Activated CD4-positive, alpha-beta T cell treated with anti-CD3 and anti-CD28 coated beads, Interleukin-2, amount 10 ng/mL, durations not matched to agents 7 days and 5 days (primary cell): Measurements from ENCODE around the gene SBNO2. TPM values are rescaled to one million over a fixed set of nuclear protein-coding genes. Genes with fewer than 3 reads are reported as not detected.

Experiments used
- CTCF ChIA-PET: fragments of 350-600 bp; sonication (Branson Sonifier 250); formaldehyde crosslinking; loops from one replicate; lab custom pipeline; 2021; ENCODE audit warnings: antibody characterized with exemption; lab: Charles Lee
- POLR2A ChIA-PET: fragments of 350-600 bp; sonication (Branson Sonifier 250); formaldehyde crosslinking; loops from one replicate; lab custom pipeline; 2021; ENCODE audit warnings: antibody characterized with exemption; lab: Charles Lee
- DNase-seq: peaks from one replicate; pipeline ENCODE4 v3.0.0-alpha.2; 2020
- H3K27ac Mint-ChIP-seq: one replicate; pipeline ENCODE4 v1.8.0; 2021; ENCODE audit warnings: mild to moderate bottlenecking, moderate library complexity, mixed read lengths
- H3K27me3 Mint-ChIP-seq: one replicate; pipeline ENCODE4 v1.8.0; 2021; ENCODE audit warnings: mixed read lengths
- H3K36me3 Mint-ChIP-seq: one replicate; pipeline ENCODE4 v1.8.0; 2021; ENCODE audit warnings: low read depth, mixed read lengths
- H3K4me1 Mint-ChIP-seq: one replicate; pipeline ENCODE4 v1.8.0; 2021; ENCODE audit warnings: mixed read lengths
- H3K4me3 Mint-ChIP-seq: one replicate; pipeline ENCODE4 v1.8.0; 2021; ENCODE audit warnings: mild to moderate bottlenecking, moderate library complexity, mixed read lengths
- H3K9me3 Mint-ChIP-seq: one replicate; pipeline ENCODE4 v1.8.0; 2021; ENCODE audit warnings: mixed read lengths
- total RNA-seq, 2 experiments: library from RNA; stranded (reverse); gene quantifications; one replicate each; pipeline ENCODE4 v1.2.3, GENCODE V29; 2021

The SBNO2 gene
- total RNA-seq, 2 experiments from 2014 or later = 84.7 to 91.7 TPM

DNA sequence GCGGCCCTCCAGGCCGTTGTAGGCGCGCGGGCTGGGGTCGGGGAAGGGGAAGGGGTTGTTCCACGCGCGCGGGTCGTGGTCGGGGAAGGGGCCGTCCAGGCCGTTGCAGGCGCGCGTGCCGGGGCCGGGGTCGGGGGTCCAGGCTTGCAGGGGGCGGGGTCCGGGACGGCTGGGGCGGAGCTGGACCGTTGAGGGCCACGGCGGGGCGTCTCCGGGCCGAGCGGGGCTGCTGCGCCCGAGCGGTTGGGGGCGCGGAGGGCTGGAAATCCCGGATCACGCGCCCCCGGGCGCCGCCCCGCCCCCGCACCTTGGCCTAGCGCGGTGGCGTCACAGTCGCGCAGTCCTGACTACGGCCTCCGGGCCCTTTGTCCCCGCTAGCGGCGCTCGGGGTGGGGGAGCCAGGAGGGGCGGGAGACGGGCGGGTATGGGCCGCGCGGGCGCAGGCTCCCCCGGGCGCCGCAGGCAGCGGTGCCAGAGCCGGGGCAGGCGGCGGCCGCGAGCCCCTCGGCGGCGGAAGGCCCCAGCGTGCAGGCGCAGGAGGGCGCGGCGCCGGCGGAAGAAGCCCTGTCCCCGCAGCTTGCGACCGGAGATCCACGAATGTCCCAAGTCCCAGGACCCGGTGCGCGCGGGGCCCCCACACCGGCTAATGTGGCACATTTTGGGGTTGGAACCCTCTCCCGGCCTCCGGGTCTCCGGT lies 69.6 kb downstream of the SBNO2 start:
- peaks cover 4% of the 10 kb centered on the region for H3K9me3 Mint-ChIP-seq
- no peaks in the 10 kb centered on the region for H3K27me3 Mint-ChIP-seq
- DNase-seq = peak; percentile 70
- peak overlapping the region; percentile 5 for H3K27ac Mint-ChIP-seq
- peaks cover 9% of the 10 kb centered on the region for H3K36me3 Mint-ChIP-seq
- H3K4me3 Mint-ChIP-seq = peak overlapping the region; percentile 72
- ChIA-PET CTCF (interaction anchor here (0.5 to 2.3 kb wide), 4 partner anchors 9 to 463 kb away, joined by 3 to 7 read pairs (median 3); no protein-coding TSS in a partner anchor), POLR2A (no interaction called here)
- peaks cover 38% of the 10 kb centered on the region for H3K4me1 Mint-ChIP-seq

- CTCF ChIA-PET = interaction anchor here (0.5 to 2.3 kb wide), 4 partner anchors 9 to 463 kb away, joined by 3 to 7 read pairs (median 3); no protein-coding TSS in a partner anchor
- peak; percentile 99 for DNase-seq
- Mint-ChIP-seq H3K9me3 (peaks cover 7% of the 10 kb centered on the region), H3K27me3 (no peaks in the 10 kb centered on the region), H3K36me3 (peaks cover 10% of the 10 kb centered on the region), H3K4me1 (peaks cover 44% of the 10 kb centered on the region), H3K27ac (peak within 1 kb of the TSS; percentile 89), H3K4me3 (peak within 1 kb of the TSS; percentile 72)
- POLR2A ChIA-PET = no interaction called here
Observed at GRCh38 chr19:1103708-1104310, 70.3 kb downstream of the SBNO2 start, which contains the start of gene GPX4. TSS of gene GPX4 (plus strand) at chr19:1103994. CDS start at chr19:1104044, 50 bp downstream.

DNA sequence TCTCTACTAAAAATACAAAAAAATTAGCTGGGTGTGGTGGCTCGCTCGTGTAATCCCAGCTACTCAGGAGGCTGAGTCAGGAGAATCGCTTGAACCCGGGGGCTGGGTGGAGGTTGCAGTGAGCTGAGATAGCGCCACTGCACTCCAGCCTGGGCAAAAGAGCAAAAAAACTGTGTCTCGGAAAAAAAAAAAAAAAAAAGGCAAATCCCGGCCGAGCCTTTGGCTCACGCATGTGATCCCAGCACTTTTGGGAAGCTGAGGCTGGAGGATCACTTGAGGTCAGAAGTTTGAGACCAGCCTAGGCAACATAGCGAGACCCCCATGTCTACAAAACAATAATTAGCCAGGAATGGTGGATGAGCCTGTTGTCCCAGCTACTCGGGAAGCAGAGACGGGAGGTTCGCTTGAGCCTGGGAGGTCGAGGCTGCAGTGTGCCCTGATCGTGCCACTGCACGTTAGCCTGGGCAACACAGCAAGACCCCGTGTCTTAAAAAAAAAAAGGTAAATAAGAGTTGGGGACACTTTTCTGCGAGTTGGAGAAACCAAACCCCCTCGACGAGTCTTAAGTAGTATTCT lies 70.8 kb downstream of the SBNO2 start:
- Mint-ChIP-seq H3K27me3 (no peaks in the 10 kb centered on the region), H3K27ac (peak overlapping the region; percentile 89), H3K4me3 (peak overlapping the region; percentile 54), H3K36me3 (peaks cover 13% of the 10 kb centered on the region), H3K4me1 (peaks cover 49% of the 10 kb centered on the region), H3K9me3 (peaks cover 8% of the 10 kb centered on the region)
- ChIA-PET CTCF (interaction anchor here (0.7 to 2.3 kb wide), 5 partner anchors 10 to 141 kb away, joined by 3 to 7 read pairs (median 3); no protein-coding TSS in a partner anchor), POLR2A (interaction anchor here (0.6 kb wide), 1 partner anchor 165 kb away, joined by 4 read pairs; no protein-coding TSS in a partner anchor)
- DNase-seq = no peak

- POLR2A ChIA-PET = interaction anchor here (0.6 kb wide), 1 partner anchor 164 kb away, joined by 4 read pairs; no protein-coding TSS in a partner anchor
- H3K27ac Mint-ChIP-seq = peak overlapping the region; percentile 89
- peak overlapping the region; percentile 22 for H3K4me3 Mint-ChIP-seq
- H3K4me1 Mint-ChIP-seq = peaks cover 54% of the 10 kb centered on the region
- H3K9me3 Mint-ChIP-seq = peaks cover 8% of the 10 kb centered on the region
- CTCF ChIA-PET = interaction anchor here (0.7 to 2.3 kb wide), 5 partner anchors 11 to 142 kb away, joined by 3 to 7 read pairs (median 3); no protein-coding TSS in a partner anchor
- no peaks in the 10 kb centered on the region for H3K27me3 Mint-ChIP-seq
- DNase-seq = no peak
- peaks cover 13% of the 10 kb centered on the region for H3K36me3 Mint-ChIP-seq
Observed at GRCh38 chr19:1102407-1103131, 71.5 kb downstream of the SBNO2 start.

DNA sequence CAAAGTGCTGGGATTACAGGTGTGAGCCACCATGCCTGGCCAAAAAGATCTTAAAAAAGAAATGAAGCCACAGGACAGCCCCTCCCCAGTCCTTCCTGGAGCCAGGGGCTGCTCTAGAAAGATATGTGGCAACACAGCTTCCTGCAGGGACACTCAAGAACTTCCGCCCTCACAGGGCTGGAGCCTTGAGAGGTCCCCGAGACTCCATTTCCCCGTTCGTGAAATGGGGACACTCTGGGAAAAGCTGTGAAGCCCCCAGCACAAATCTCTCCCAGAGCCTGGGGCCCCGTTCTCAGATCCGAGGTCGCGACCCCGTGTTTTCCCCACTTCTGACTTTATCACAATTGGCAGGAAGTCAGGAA lies 72.8 kb downstream of the SBNO2 start:
- ChIA-PET POLR2A (no interaction called here), CTCF (interaction anchor here (1.0 to 1.9 kb wide), 3 partner anchors 12 to 98 kb away, joined by 3 to 8 read pairs (median 3); no protein-coding TSS in a partner anchor)
- H3K4me1 Mint-ChIP-seq = peaks cover 60% of the 10 kb centered on the region
- no peak for DNase-seq
- peak overlapping the region; percentile 41 for H3K4me3 Mint-ChIP-seq
- no peaks in the 10 kb centered on the region for H3K27me3 Mint-ChIP-seq
- H3K27ac Mint-ChIP-seq = peak overlapping the region; percentile 85
- peaks cover 10% of the 10 kb centered on the region for H3K36me3 Mint-ChIP-seq
- H3K9me3 Mint-ChIP-seq = peaks cover 8% of the 10 kb centered on the region

GRCh38 chr19:1098177-1099051 lies 75.7 kb downstream of the SBNO2 start:
- CTCF ChIA-PET = interaction anchor here (0.6 to 2.0 kb wide), 8 partner anchors 8 to 96 kb away, joined by 3 to 9 read pairs (median 4); no protein-coding TSS in a partner anchor
- Mint-ChIP-seq H3K4me3 (no peak overlapping the region), H3K27ac (peak overlapping the region; percentile 77), H3K9me3 (peaks cover 8% of the 10 kb centered on the region), H3K27me3 (no peaks in the 10 kb centered on the region), H3K4me1 (peaks cover 74% of the 10 kb centered on the region), H3K36me3 (peaks cover 15% of the 10 kb centered on the region)
- POLR2A ChIA-PET = no interaction called here
- DNase-seq = no peak

DNA sequence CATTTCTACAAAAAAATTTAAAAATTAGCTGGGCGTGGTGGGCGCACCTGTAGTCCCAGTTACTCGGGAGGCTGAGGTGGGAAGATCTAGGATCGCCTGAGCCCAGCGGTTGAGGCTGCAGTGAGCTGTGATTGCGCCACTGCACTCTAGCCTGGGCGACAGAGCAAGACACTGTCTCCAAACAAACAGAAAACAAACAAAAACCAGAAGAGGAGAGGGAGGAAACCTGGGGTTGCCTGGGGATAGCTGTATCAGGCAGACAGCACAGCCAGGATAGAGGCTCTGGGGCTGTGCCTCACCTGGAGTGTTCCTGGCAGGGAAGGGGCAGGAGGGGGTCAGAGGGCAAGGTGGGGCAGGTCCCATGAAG lies 76.3 kb downstream of the SBNO2 start:
- ChIA-PET CTCF (interaction anchor here (0.6 to 2.0 kb wide), 8 partner anchors 8 to 97 kb away, joined by 3 to 9 read pairs (median 4); no protein-coding TSS in a partner anchor), POLR2A (no interaction called here)
- Mint-ChIP-seq H3K9me3 (peaks cover 8% of the 10 kb centered on the region), H3K4me1 (peaks cover 71% of the 10 kb centered on the region), H3K27ac (peak overlapping the region; percentile 76), H3K27me3 (no peaks in the 10 kb centered on the region), H3K36me3 (peaks cover 20% of the 10 kb centered on the region), H3K4me3 (no peak overlapping the region)
- DNase-seq = no peak

GRCh38 chr19:1094978-1095701 lies 78.9 kb downstream of the SBNO2 start, which contains the start of gene POLR2E:
TSS of gene POLR2E (minus strand) at chr19:1095375. CDS start at chr19:1095315, 60 bp downstream.
- Mint-ChIP-seq H3K4me1 (peaks cover 57% of the 10 kb centered on the region), H3K27ac (peak within 1 kb of the TSS; percentile 87)
- POLR2A ChIA-PET = no interaction called here

DNA sequence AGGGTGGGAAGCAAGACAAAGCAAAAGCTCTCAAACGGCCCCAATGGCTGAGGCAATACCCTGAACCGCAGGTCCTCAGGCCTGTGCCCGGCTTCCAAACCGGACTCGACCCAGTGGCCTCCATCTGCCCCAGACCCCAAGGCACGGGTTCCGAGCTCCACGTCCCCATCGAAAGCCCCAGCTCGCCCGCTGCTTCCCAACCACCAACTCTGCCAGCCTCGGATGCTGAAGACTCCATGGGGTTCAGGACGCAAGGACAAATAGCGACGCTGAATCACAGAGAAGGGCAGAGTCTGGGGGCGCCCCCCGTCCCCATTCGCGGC lies 79.5 kb downstream of the SBNO2 start:
- Mint-ChIP-seq H3K9me3 (peaks cover 5% of the 10 kb centered on the region), H3K4me3 (peak overlapping the region; percentile 92), H3K36me3 (peaks cover 15% of the 10 kb centered on the region), H3K27ac (peak overlapping the region; percentile 71), H3K4me1 (peaks cover 53% of the 10 kb centered on the region), H3K27me3 (no peaks in the 10 kb centered on the region)
- no peak for DNase-seq
- ChIA-PET CTCF (interaction anchor here (0.7 to 2.2 kb wide), 8 partner anchors 14 to 1210 kb away, joined by 3 to 8 read pairs (median 4); partner anchors contain the start of gene CNN2), POLR2A (no interaction called here)

More at GRCh38 chr19:1094978-1095701, 78.9 kb downstream of the SBNO2 start, which contains the start of gene POLR2E:
- H3K4me3 Mint-ChIP-seq = peak within 1 kb of the TSS; percentile 92
- H3K27me3 Mint-ChIP-seq = no peaks in the 10 kb centered on the region
- peaks cover 8% of the 10 kb centered on the region for H3K9me3 Mint-ChIP-seq
- CTCF ChIA-PET = interaction anchor here (0.7 to 2.2 kb wide), 6 partner anchors 15 to 1210 kb away, joined by 3 to 8 read pairs (median 5); no protein-coding TSS in a partner anchor
- DNase-seq = peak; percentile 98
- peaks cover 20% of the 10 kb centered on the region for H3K36me3 Mint-ChIP-seq

DNA sequence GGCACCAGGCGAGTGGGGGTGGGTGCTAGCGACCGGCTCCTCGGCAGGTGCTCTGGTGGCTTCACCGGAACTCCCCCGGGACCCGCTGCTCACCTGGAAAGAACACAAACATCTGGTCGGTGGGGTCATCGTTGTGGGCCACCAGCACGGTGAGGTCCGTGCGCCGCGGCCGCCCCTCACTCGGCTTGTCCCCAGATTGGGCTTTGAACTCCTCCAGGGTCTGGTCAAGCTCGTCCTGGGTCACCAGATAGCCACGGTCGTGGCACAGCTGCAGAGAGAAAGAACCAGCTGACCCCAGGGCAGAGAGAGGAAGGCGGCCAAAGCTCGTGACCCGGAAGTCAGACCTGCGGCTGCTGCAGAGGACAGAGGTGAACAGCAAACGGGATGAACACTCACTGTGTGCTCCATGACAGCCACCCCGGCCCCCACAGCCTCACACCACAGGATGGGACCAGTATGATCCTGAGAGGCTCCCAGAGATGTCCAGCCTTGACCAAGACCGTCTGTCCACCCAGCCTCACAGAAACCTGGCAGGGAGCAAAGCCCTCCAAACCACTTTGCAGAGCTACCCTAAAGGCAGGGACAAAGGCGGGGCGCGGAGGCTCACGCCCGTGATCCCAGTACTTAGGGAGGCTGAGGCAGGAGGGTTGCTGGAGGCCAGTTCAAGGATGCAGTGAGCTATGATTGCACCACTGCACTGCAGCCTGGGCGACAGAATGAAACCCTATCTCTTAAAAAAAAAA lies 80.1 kb downstream of the SBNO2 start:
- Mint-ChIP-seq H3K36me3 (peaks cover 12% of the 10 kb centered on the region), H3K27me3 (no peaks in the 10 kb centered on the region), H3K4me1 (peaks cover 48% of the 10 kb centered on the region), H3K27ac (peak overlapping the region; percentile 71), H3K4me3 (peak overlapping the region; percentile 92), H3K9me3 (peaks cover 3% of the 10 kb centered on the region)
- DNase-seq = no peak
- ChIA-PET CTCF (interaction anchor here (0.8 to 2.2 kb wide), 9 partner anchors 18 to 1211 kb away, joined by 3 to 8 read pairs (median 3); partner anchors contain the start of gene CNN2), POLR2A (no interaction called here)
